ENCODE measurements around the gene GOLGA6L6.
"Not testable (repeated sequence)": the region's sequence is repeated elsewhere in the genome, so short reads cannot be mapped to it uniquely, and the experiment has no call there.

GOLGA6L6 gene

GRCh38 chr15:20492598-20492997 lies 49.0 kb downstream of the GOLGA6L6 start:
- H3K27me3 Mint-ChIP-seq; ATAC-seq (ENCODE audit: low read depth); H3K4me1 Mint-ChIP-seq; H3K9me3 Mint-ChIP-seq; H3K4me3 Mint-ChIP-seq; H3K36me3 Mint-ChIP-seq; DNase-seq (ENCODE audit: low spot score in 2 of 2); H3K27ac Mint-ChIP-seq: not testable (repeated sequence)

GRCh38 chr15:20489320-20489719 lies 52.3 kb downstream of the GOLGA6L6 start:
- not testable (repeated sequence) for H3K4me3 Mint-ChIP-seq

More at GRCh38 chr15:20489320-20489719, 52.3 kb downstream of the GOLGA6L6 start:
- not testable (repeated sequence) for H3K4me1 Mint-ChIP-seq; H3K9me3 Mint-ChIP-seq; H3K27ac Mint-ChIP-seq; ATAC-seq (ENCODE audit: low read depth); DNase-seq (ENCODE audit: low spot score in 2 of 2); H3K36me3 Mint-ChIP-seq; H3K27me3 Mint-ChIP-seq

Data from memory B cell (primary cell).